ENCODE measurements around the gene INSM1. TPM values are rescaled to one million over a fixed set of nuclear protein-coding genes. Genes with fewer than 3 reads are reported as not detected.

INSM1 gene
- total RNA-seq, 1 experiment from 2014 or later = not detected

- Histone ChIP-seq H3K36me3 (ENCODE audit: insufficient read depth, low read length, poor library complexity, severe bottlenecking) (no peaks in the 10 kb centered on the region), H3K4me3 (ENCODE audit: low read depth, low read length, poor library complexity, severe bottlenecking) (peak overlapping the region; percentile 30), H3K4me1 (ENCODE audit: insufficient read depth, low read length, poor library complexity, severe bottlenecking) (peaks cover 16% of the 10 kb centered on the region), H3K9me3 (ENCODE audit: low read depth, low read length, poor library complexity, severe bottlenecking) (no peaks in the 10 kb centered on the region), H3K27me3 (replicated peaks; ENCODE audit: insufficient read depth, low read depth, low read length, poor library complexity) (peaks cover 95% of the 10 kb centered on the region), H3K27ac (ENCODE audit: low read depth, low read length, poor library complexity, severe bottlenecking) (no peak overlapping the region)
- CTCF ChIA-PET = no interaction called here
- intact Hi-C loops (cut with micrococcal nuclease; ENCODE audit: unreplicated experiment) = no loop called here
- no TSS peak for BruUV-seq (replicated peaks)
- POLR2A ChIA-PET (ENCODE audit: low non-redundant PET) = no interaction called here
- DNase-seq (ENCODE audit: low spot score) = peak; percentile 29
- TF ChIP-seq EZH2 (IDR thresholded peaks at IDR 0.05; ENCODE audit: borderline replicate concordance, low read depth, low read length, poor library complexity, severe bottlenecking) (peak; percentile 96), CTCF (conservative IDR thresholded peaks at IDR 0.05; ENCODE audit: low read depth, low read length) (no peak)
Measured at GRCh38 chr20:20366876-20367574, 879 bp upstream of the INSM1 start.

GRCh38 chr20:20368418-20369249, 730 bp downstream of the INSM1 start:
- H3K27me3 ChIP-seq (replicated peaks; ENCODE audit: insufficient read depth, low read depth, low read length, poor library complexity) = peaks cover 95% of the 10 kb centered on the region
- no TSS peak for BruUV-seq (replicated peaks)
- H3K4me3 ChIP-seq (ENCODE audit: low read depth, low read length, poor library complexity, severe bottlenecking) = peak overlapping the region; percentile 31
- ChIA-PET POLR2A (ENCODE audit: low non-redundant PET) (no interaction called here), CTCF (no interaction called here)
- DNase-seq (ENCODE audit: low spot score) = peak; percentile 22
- TF ChIP-seq EZH2 (IDR thresholded peaks at IDR 0.05; ENCODE audit: borderline replicate concordance, low read depth, low read length, poor library complexity, severe bottlenecking) (peak; percentile 83), CTCF (conservative IDR thresholded peaks at IDR 0.05; ENCODE audit: low read depth, low read length) (no peak)
- H3K36me3 ChIP-seq (ENCODE audit: insufficient read depth, low read length, poor library complexity, severe bottlenecking) = no peaks in the 10 kb centered on the region
- no peaks in the 10 kb centered on the region for H3K9me3 ChIP-seq (ENCODE audit: low read depth, low read length, poor library complexity, severe bottlenecking)
- intact Hi-C loops (cut with micrococcal nuclease; ENCODE audit: unreplicated experiment) = no loop called here
- H3K4me1 ChIP-seq (ENCODE audit: insufficient read depth, low read length, poor library complexity, severe bottlenecking) = peaks cover 16% of the 10 kb centered on the region
- no peak overlapping the region for H3K27ac ChIP-seq (ENCODE audit: low read depth, low read length, poor library complexity, severe bottlenecking)

GRCh38 chr20:20369250-20370093, 1.6 kb downstream of the INSM1 start:
- H3K27me3 ChIP-seq (replicated peaks; ENCODE audit: insufficient read depth, low read depth, low read length, poor library complexity) = peaks cover 95% of the 10 kb centered on the region
- H3K9me3 ChIP-seq (ENCODE audit: low read depth, low read length, poor library complexity, severe bottlenecking) = no peaks in the 10 kb centered on the region
- TF ChIP-seq EZH2 (IDR thresholded peaks at IDR 0.05; ENCODE audit: borderline replicate concordance, low read depth, low read length, poor library complexity, severe bottlenecking) = peak; percentile 88
- no peak for TF ChIP-seq CTCF (conservative IDR thresholded peaks at IDR 0.05; ENCODE audit: low read depth, low read length)
- ChIA-PET POLR2A (ENCODE audit: low non-redundant PET) (no interaction called here), CTCF (no interaction called here)
- no peaks in the 10 kb centered on the region for H3K36me3 ChIP-seq (ENCODE audit: insufficient read depth, low read length, poor library complexity, severe bottlenecking)
- intact Hi-C loops (cut with micrococcal nuclease; ENCODE audit: unreplicated experiment) = no loop called here
- H3K4me1 ChIP-seq (ENCODE audit: insufficient read depth, low read length, poor library complexity, severe bottlenecking) = peaks cover 16% of the 10 kb centered on the region
- no peak overlapping the region for H3K27ac ChIP-seq (ENCODE audit: low read depth, low read length, poor library complexity, severe bottlenecking)
- DNase-seq (ENCODE audit: low spot score) = no peak
- H3K4me3 ChIP-seq (ENCODE audit: low read depth, low read length, poor library complexity, severe bottlenecking) = peak overlapping the region; percentile 31
- BruUV-seq (replicated peaks) = no TSS peak
